ENCODE measurements around the gene CCNI2. TPM values are rescaled to one million over a fixed set of nuclear protein-coding genes. Genes with fewer than 3 reads are reported as not detected.
A peak's percentile ranks its signal among the peaks of the same experiment; 100 is the strongest.

The CCNI2 gene
- total and polyA plus RNA-seq, 9 of the 15 experiments (the other 6 are each of a cell fraction or from before 2014, with no cell fraction given): 0.05 to 1.7 (median 0.81) TPM; not detected in 5

- TF ChIP-seq, protein P1, sequence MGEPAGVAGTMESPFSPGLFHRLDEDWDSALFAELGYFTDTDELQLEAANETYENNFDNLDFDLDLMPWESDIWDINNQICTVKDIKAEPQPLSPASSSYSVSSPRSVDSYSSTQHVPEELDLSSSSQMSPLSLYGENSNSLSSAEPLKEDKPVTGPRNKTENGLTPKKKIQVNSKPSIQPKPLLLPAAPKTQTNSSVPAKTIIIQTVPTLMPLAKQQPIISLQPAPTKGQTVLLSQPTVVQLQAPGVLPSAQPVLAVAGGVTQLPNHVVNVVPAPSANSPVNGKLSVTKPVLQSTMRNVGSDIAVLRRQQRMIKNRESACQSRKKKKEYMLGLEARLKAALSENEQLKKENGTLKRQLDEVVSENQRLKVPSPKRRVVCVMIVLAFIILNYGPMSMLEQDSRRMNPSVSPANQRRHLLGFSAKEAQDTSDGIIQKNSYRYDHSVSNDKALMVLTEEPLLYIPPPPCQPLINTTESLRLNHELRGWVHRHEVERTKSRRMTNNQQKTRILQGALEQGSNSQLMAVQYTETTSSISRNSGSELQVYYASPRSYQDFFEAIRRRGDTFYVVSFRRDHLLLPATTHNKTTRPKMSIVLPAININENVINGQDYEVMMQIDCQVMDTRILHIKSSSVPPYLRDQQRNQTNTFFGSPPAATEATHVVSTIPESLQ (CRISPR knock-in tag; IDR thresholded peaks at IDR 0.05): no peak
Measured at GRCh38 chr5:132708645-132709044, 38.6 kb upstream of the CCNI2 start (continued).

GRCh38 chr5:132714456-132715307 lies 32.5 kb upstream of the CCNI2 start:
- Histone ChIP-seq H3K9me3 (replicated peaks; ENCODE audit: control insufficient read depth, insufficient read depth, low read depth, low read length) (no peaks in the 10 kb centered on the region), H3K4me3 (no peak overlapping the region), H3K9ac (ENCODE audit: insufficient read depth in 1 of 2, low read depth in 2 of 2, low read length in 2 of 2) (no peak overlapping the region), H3K9me1 (ENCODE audit: control insufficient read depth, insufficient read depth, low read length) (no peaks in the 10 kb centered on the region), H3K27ac (ENCODE audit: extremely low read depth, low read depth, low read length) (no peak overlapping the region), H3K27me3 (ENCODE audit: control insufficient read depth in 2 of 2, insufficient read depth in 2 of 2, low read length in 2 of 2) (no peaks in the 10 kb centered on the region), H4K20me1 (replicated peaks; ENCODE audit: control insufficient read depth, insufficient read depth, low read length) (no peaks in the 10 kb centered on the region), H3K4me2 (ENCODE audit: insufficient read depth, low read length) (no peak overlapping the region; the same call in 1 of the 2 replicates), H3K79me2 (ENCODE audit: control insufficient read depth, insufficient read depth, low read length) (no peaks in the 10 kb centered on the region), H3K4me1 (replicated peaks in 1 of 2; ENCODE audit: control insufficient read depth in 2 of 2, insufficient read depth in 2 of 2, low read length in 2 of 2) (no peaks in the 10 kb centered on the region), H3K36me3 (ENCODE audit: control insufficient read depth, insufficient read depth, low read length) (no peaks in the 10 kb centered on the region), H2AFZ (ENCODE audit: low read depth, low read length) (peak overlapping the region; percentile 75)
- 56% methylated on average over 11 of the region's 11 CpGs for WGBS (ENCODE audit: insufficient coverage, low coverage, missing lambda C conversion rate)
- intact Hi-C loops (cut with micrococcal nuclease) (loop anchor here (1.0 to 5.0 kb wide), 2 partner anchors 62 to 188 kb away; no protein-coding TSS in a partner anchor), in situ Hi-C loops (cut with MboI) (no loop called here)
- ATAC-seq: no peak; the same call in 2 of the 3 replicates
- DNase-seq (ENCODE audit: extremely low read depth in 1 of 4, low spot score in 3 of 4): peak in 3 of 4 experiments; percentile 6 to 22 (median 15)
- no peak for FAIRE-seq
- ChIA-PET CTCF (ENCODE audit: low intra/inter-chr PET ratio) (interaction anchor here (0.5 kb wide), 1 partner anchor 209 kb away, joined by 4 read pairs; no protein-coding TSS in a partner anchor), POLR2A (interaction anchor here (0.9 to 1.2 kb wide), 2 partner anchors 83 to 158 kb away, joined by 3 read pairs; partner anchors contain the start of gene RAD50)
- BruUV-seq (replicated peaks): no TSS peak
- TF ChIP-seq ZNF24 (IDR thresholded peaks at IDR 0.05): no peak
- no peak for TF ChIP-seq TCF7L2 (IDR thresholded peaks at IDR 0.05; ENCODE audit: low read depth, low read length)
- peak; percentile 76 for TF ChIP-seq MAFG (tag; conservative IDR thresholded peaks at IDR 0.05)
- TF ChIP-seq CEBPG (CRISPR knock-in tag; IDR thresholded peaks at IDR 0.05): no peak
- peak in 1 of 2 experiments; percentile 81; a peak in 3 of 4 replicates for TF ChIP-seq CEBPG (tag; conservative IDR thresholded peaks at IDR 0.05 in 1 of 2, IDR thresholded peaks at IDR 0.05 in 1 of 2)
- TF ChIP-seq MAFF (IDR thresholded peaks at IDR 0.05; ENCODE audit: low read length): peak; percentile 58
- TF ChIP-seq, protein P2, sequence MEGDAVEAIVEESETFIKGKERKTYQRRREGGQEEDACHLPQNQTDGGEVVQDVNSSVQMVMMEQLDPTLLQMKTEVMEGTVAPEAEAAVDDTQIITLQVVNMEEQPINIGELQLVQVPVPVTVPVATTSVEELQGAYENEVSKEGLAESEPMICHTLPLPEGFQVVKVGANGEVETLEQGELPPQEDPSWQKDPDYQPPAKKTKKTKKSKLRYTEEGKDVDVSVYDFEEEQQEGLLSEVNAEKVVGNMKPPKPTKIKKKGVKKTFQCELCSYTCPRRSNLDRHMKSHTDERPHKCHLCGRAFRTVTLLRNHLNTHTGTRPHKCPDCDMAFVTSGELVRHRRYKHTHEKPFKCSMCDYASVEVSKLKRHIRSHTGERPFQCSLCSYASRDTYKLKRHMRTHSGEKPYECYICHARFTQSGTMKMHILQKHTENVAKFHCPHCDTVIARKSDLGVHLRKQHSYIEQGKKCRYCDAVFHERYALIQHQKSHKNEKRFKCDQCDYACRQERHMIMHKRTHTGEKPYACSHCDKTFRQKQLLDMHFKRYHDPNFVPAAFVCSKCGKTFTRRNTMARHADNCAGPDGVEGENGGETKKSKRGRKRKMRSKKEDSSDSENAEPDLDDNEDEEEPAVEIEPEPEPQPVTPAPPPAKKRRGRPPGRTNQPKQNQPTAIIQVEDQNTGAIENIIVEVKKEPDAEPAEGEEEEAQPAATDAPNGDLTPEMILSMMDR (IDR thresholded peaks at IDR 0.05 in 2 of 3, conservative IDR thresholded peaks at IDR 0.05 in 1 of 3; ENCODE audit: insufficient read depth in 2 of 3, low read depth in 1 of 3, low read length in 3 of 3): peak; percentile 13 to 55 (median 39); a peak in 4 of 6 replicates
- 0 out of 4 replicates have a peak, but pooled peaks of 1 of the 2 experiments have one; percentile 28 for TF ChIP-seq FOXK2 (conservative IDR thresholded peaks at IDR 0.05 in 1 of 2, IDR thresholded peaks at IDR 0.05 in 1 of 2; ENCODE audit: low read depth in 2 of 2)
- 0 out of 2 replicates have a peak, but pooled peaks have one; percentile 13 for TF ChIP-seq SMC3 (conservative IDR thresholded peaks at IDR 0.05; ENCODE audit: insufficient read depth, low read depth, low read length)
- TF ChIP-seq ZNF316 (IDR thresholded peaks at IDR 0.05): peak; percentile 95
- TF ChIP-seq MAFK (IDR thresholded peaks at IDR 0.05; ENCODE audit: low read length): 0 out of 2 replicates have a peak, but pooled peaks have one; percentile 39

Data from K562 (cell line).